GM19240 (cell line): ENCODE results near the gene TSPEAR.
"Not testable (repeated sequence)": the region's sequence is repeated elsewhere in the genome, so short reads cannot be mapped to it uniquely, and the experiment has no call there.

Source experiments
- DNase-seq: peaks from one replicate; pipeline ENCODE4 v3.0.0; 2011; ENCODE audit warnings: low spot score; ENCODE audit not compliant: insufficient read length

Gene TSPEAR

GRCh38 chr21:44492567-44493385, 218.6 kb downstream of the TSPEAR start:
- DNase-seq, result no peak

- DNase-seq, result no peak
These were observed 220.6 kb downstream of the TSPEAR start for GRCh38 chr21:44490816-44491215.

GRCh38 chr21:44490405-44490804, 221.0 kb downstream of the TSPEAR start:
- no peak for DNase-seq

GRCh38 chr21:44489962-44490361, 221.4 kb downstream of the TSPEAR start:
- no peak for DNase-seq

- no peak for DNase-seq
These were observed 223.5 kb downstream of the TSPEAR start for GRCh38 chr21:44487831-44488230.

GRCh38 chr21:44486302-44486701, 225.1 kb downstream of the TSPEAR start:
- no peak for DNase-seq

GRCh38 chr21:44485796-44486195, 225.6 kb downstream of the TSPEAR start:
- no peak for DNase-seq

- DNase-seq, result no peak
These were observed 226.0 kb downstream of the TSPEAR start for GRCh38 chr21:44485254-44485793.

GRCh38 chr21:44484498-44485253, 226.7 kb downstream of the TSPEAR start:
- DNase-seq, result no peak

- no peak for DNase-seq
These were observed 227.8 kb downstream of the TSPEAR start for GRCh38 chr21:44483288-44484237.

GRCh38 chr21:44482581-44483287, 228.6 kb downstream of the TSPEAR start:
- DNase-seq, result no peak

GRCh38 chr21:44480200-44481053, 230.9 kb downstream of the TSPEAR start:
- no peak for DNase-seq

- not testable (repeated sequence) for DNase-seq
These were observed 231.7 kb downstream of the TSPEAR start for GRCh38 chr21:44479556-44480199.

- no peak for DNase-seq
These were observed 232.6 kb downstream of the TSPEAR start for GRCh38 chr21:44478801-44479167.

GRCh38 chr21:44478124-44478800, 233.1 kb downstream of the TSPEAR start:
- no peak for DNase-seq

- no peak for DNase-seq
These were observed 233.7 kb downstream of the TSPEAR start for GRCh38 chr21:44477712-44478111.

GRCh38 chr21:44477131-44477530, 234.2 kb downstream of the TSPEAR start:
- no peak for DNase-seq

- DNase-seq, result no peak
These were observed 236.0 kb downstream of the TSPEAR start for GRCh38 chr21:44475266-44475845.
